ENCODE data around the gene TACC2. TPM values are rescaled to one million over a fixed set of nuclear protein-coding genes. Genes with fewer than 3 reads are reported as not detected.

TACC2 gene
- total and polyA plus RNA-seq, 2 donors (not counting 3 experiments of a cell fraction or from before 2014, with no cell fraction given) = 14.4 to 46.2 TPM

DNA sequence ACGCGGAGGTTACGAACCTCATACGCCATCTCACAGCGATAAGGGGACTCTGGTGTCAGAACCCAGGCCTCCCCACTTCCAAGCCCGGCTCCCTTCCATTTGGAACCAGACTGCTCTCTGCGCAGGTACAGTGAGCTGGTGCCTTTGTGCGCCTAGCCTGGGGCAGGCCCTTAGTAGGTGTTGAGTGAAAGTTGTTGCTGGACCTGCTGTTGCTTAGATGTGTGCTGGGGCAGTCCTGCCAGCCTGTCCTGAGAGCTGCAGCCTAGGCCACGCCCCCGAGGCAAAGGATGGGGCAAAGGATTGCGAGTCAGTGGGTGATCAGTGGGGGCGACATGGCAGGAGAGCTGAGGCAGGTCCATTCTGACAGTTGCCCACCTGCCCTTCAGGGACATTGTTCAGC lies 209.7 kb downstream of the TACC2 start:
- Histone ChIP-seq H3K9ac (replicated peaks; ENCODE audit: extremely low read depth, insufficient read depth, low read length) (no peak overlapping the region), H2AFZ (ENCODE audit: low read depth, low read length) (no peak overlapping the region), H3K4me2 (ENCODE audit: insufficient read depth, low read length) (no peak overlapping the region), H4K20me1 (replicated peaks; ENCODE audit: control insufficient read depth, extremely low read depth, insufficient read depth, low read length) (no peaks in the 10 kb centered on the region), H3K4me3 (replicated peaks in 1 of 3; ENCODE audit: insufficient read depth in 1 of 3, low read depth in 1 of 3, low read length in 3 of 3) (no peak overlapping the region), H3K27ac (ENCODE audit: insufficient read depth, low read depth, low read length) (no peak overlapping the region), H3K9me3 (replicated peaks; ENCODE audit: control insufficient read depth, insufficient read depth, low read length) (no peaks in the 10 kb centered on the region), H3K27me3 (ENCODE audit: control insufficient read depth in 2 of 2, insufficient read depth in 2 of 2, low read length in 2 of 2) (no peaks in the 10 kb centered on the region), H3K4me1 (ENCODE audit: control insufficient read depth, extremely low read depth, insufficient read depth, low read length) (peaks cover 7% of the 10 kb centered on the region), H3K9me1 (replicated peaks; ENCODE audit: control insufficient read depth, extremely low read depth, insufficient read depth, low read length) (no peaks in the 10 kb centered on the region), H3K36me3 (ENCODE audit: control insufficient read depth in 2 of 2, extremely low read depth in 1 of 2, insufficient read depth in 2 of 2, low read length in 2 of 2) (peaks cover 0 to 4% of the 10 kb centered on the region in 2 experiments), H3K79me2 (ENCODE audit: control insufficient read depth, insufficient read depth, low read length) (no peaks in the 10 kb centered on the region)
- dilution Hi-C loops (cut with MboI; ENCODE audit: extremely low pct_ligation_motif_present, low sequenced_read_pairs) (no loop called here), intact Hi-C loops (cut with micrococcal nuclease) (no loop called here)
- CTCF ChIA-PET = no interaction called here
- FAIRE-seq (no peak), DNase-seq (ENCODE audit: low read depth, low spot score) (no peak)
- POLR2A ChIA-PET = no interaction called here
- no TSS peak for BruUV-seq (replicated peaks)
- no peak for TF ChIP-seq GATA2 (IDR thresholded peaks at IDR 0.05; ENCODE audit: insufficient read depth, insufficient read length, low read depth, low read length)
- TF ChIP-seq FOS (IDR thresholded peaks at IDR 0.05; ENCODE audit: borderline replicate concordance, insufficient read depth, low read length) = no peak
- no peak for TF ChIP-seq MYC (IDR thresholded peaks at IDR 0.05; ENCODE audit: low read depth, low read length)
- TF ChIP-seq POLR2AphosphoS5 (IDR thresholded peaks at IDR 0.05; ENCODE audit: insufficient read depth, low read depth, low read length) = no peak
- TF ChIP-seq JUN (IDR thresholded peaks at IDR 0.05; ENCODE audit: borderline replicate concordance, insufficient read depth, insufficient read length, low read depth) = no peak
- no peak for TF ChIP-seq MAX (IDR thresholded peaks at IDR 0.05; ENCODE audit: insufficient read depth, insufficient read length)
- TF ChIP-seq POLR2A (IDR thresholded peaks at IDR 0.05; ENCODE audit: low read depth, low read length) = no peak
- TF ChIP-seq, protein P1, sequence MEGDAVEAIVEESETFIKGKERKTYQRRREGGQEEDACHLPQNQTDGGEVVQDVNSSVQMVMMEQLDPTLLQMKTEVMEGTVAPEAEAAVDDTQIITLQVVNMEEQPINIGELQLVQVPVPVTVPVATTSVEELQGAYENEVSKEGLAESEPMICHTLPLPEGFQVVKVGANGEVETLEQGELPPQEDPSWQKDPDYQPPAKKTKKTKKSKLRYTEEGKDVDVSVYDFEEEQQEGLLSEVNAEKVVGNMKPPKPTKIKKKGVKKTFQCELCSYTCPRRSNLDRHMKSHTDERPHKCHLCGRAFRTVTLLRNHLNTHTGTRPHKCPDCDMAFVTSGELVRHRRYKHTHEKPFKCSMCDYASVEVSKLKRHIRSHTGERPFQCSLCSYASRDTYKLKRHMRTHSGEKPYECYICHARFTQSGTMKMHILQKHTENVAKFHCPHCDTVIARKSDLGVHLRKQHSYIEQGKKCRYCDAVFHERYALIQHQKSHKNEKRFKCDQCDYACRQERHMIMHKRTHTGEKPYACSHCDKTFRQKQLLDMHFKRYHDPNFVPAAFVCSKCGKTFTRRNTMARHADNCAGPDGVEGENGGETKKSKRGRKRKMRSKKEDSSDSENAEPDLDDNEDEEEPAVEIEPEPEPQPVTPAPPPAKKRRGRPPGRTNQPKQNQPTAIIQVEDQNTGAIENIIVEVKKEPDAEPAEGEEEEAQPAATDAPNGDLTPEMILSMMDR (IDR thresholded peaks at IDR 0.05; ENCODE audit: extremely low read depth in 1 of 2, insufficient read depth in 1 of 2, low read depth in 1 of 2, low read length in 2 of 2) = no peak
- TF ChIP-seq EZH2 (IDR thresholded peaks at IDR 0.05; ENCODE audit: borderline replicate concordance, low read depth, low read length, severe bottlenecking) = no peak
